Neural cell (in vitro differentiated cells): Measurements from ENCODE around the gene CPE. TPM values are rescaled to one million over a fixed set of nuclear protein-coding genes. Genes with fewer than 3 reads are reported as not detected.

Source experiments
- H2AFZ ChIP-seq: fragments of 200-600, 300-800 bp; sonication (generic), shearing (Covaris generic); 2 replicates; pipeline ENCODE4 v1.6.0; 2014; ENCODE audit warnings: low read depth, mild to moderate bottlenecking, antibody characterized with exemption, low read length, moderate library complexity
- H3F3A ChIP-seq: fragments of 200-600 bp; shearing (Covaris generic); 2 replicates; pipeline ENCODE4 v1.6.1; 2016; ENCODE audit warnings: mild to moderate bottlenecking, moderate library complexity, mixed read lengths, antibody characterized with exemption, low read length; ENCODE audit not compliant: insufficient read depth, poor library complexity, severe bottlenecking
- H3K27ac ChIP-seq: fragments of 200-600, 300-800 bp; sonication (generic), shearing (Covaris generic); 2 replicates; pipeline ENCODE4 v1.5.1; 2014; ENCODE audit warnings: mild to moderate bottlenecking, low read length, moderate library complexity
- H3K27me3 ChIP-seq: fragments of 300-800, 200-600 bp; sonication (generic), shearing (Covaris generic); 2 replicates; pipeline ENCODE4 v1.6.0; 2014; ENCODE audit warnings: mild to moderate bottlenecking, low read depth, low read length, moderate library complexity; ENCODE audit not compliant: insufficient read depth
- H3K36me3 ChIP-seq: fragments of 300-800, 200-600 bp; sonication (generic), shearing (Covaris generic); 2 replicates; pipeline ENCODE4 v1.5.1; 2014; ENCODE audit warnings: mild to moderate bottlenecking, antibody characterized with exemption, low read length, moderate library complexity; ENCODE audit not compliant: insufficient read depth
- H3K4me2 ChIP-seq: fragments of 300-800, 200-600 bp; sonication (generic), shearing (Covaris generic); 2 replicates; pipeline ENCODE4 v1.6.0; 2014; ENCODE audit warnings: mild to moderate bottlenecking, low read length
- H3K4me3 ChIP-seq: fragments of 300-800, 200-600 bp; sonication (generic), shearing (Covaris generic); 2 replicates; pipeline ENCODE4 v1.5.1; 2014; ENCODE audit warnings: mild to moderate bottlenecking, low read length, moderate library complexity
- H3K79me2 ChIP-seq: fragments of 200-600 bp; shearing (Covaris generic); replicated peaks from 2 replicates; pipeline ENCODE4 v1.6.0; 2014; ENCODE audit warnings: mild to moderate bottlenecking, low read length, moderate library complexity; ENCODE audit not compliant: insufficient read depth
- H3K9ac ChIP-seq: fragments of 300-800, 200-600 bp; sonication (generic), shearing (Covaris generic); 2 replicates; pipeline ENCODE4 v1.6.1; 2016; ENCODE audit warnings: mild to moderate bottlenecking, low read length, mixed read lengths
- H3K9me2 ChIP-seq: fragments of 200-600 bp; shearing (Covaris generic); 2 replicates; pipeline ENCODE4 v1.6.1; 2016; ENCODE audit warnings: mild to moderate bottlenecking, low read length, mixed read lengths; ENCODE audit not compliant: insufficient read depth
- H3K9me3 ChIP-seq: fragments of 200-600, 300-800 bp; sonication (generic), shearing (Covaris generic); 2 replicates; pipeline ENCODE4 v1.6.1; 2016; ENCODE audit warnings: mild to moderate bottlenecking, mixed run types, low read length, moderate library complexity, mixed read lengths
- H4K20me1 ChIP-seq: fragments of 200-600 bp; shearing (Covaris generic); 2 replicates; pipeline ENCODE4 v1.6.1; 2016; ENCODE audit warnings: mild to moderate bottlenecking, mixed run types; ENCODE audit not compliant: insufficient read depth
- EP300 ChIP-seq: fragments of 450-650 bp; conservative IDR thresholded peaks from 2 replicates; pipeline ENCODE4 v1.6.1; 2014; ENCODE audit warnings: antibody characterized with exemption, mild to moderate bottlenecking, moderate library complexity; ENCODE audit not compliant: poor library complexity, severe bottlenecking
- EZH2 ChIP-seq: fragments of 200-600, 300-800 bp; shearing (Covaris generic), sonication (generic); IDR thresholded peaks from 2 replicates; pipeline ENCODE4 v1.6.1; 2014; ENCODE audit warnings: antibody characterized with exemption, low read length, borderline replicate concordance, mild to moderate bottlenecking; ENCODE audit not compliant: insufficient read depth, poor library complexity, severe bottlenecking
- MXI1 ChIP-seq: fragments of 450-650 bp; conservative IDR thresholded peaks from 2 replicates; pipeline ENCODE4 v1.6.1; 2014; ENCODE audit warnings: antibody characterized with exemption, mild to moderate bottlenecking; ENCODE audit not compliant: poor library complexity, severe bottlenecking
- POLR2AphosphoS5 ChIP-seq: IDR thresholded peaks from 2 replicates; pipeline ENCODE4 v1.6.1; 2012
- RAD21 ChIP-seq: fragments of 450-650 bp; conservative IDR thresholded peaks from 2 replicates; pipeline ENCODE4 v1.6.1; 2014; ENCODE audit warnings: antibody characterized with exemption, mild to moderate bottlenecking, moderate library complexity
- REST ChIP-seq: IDR thresholded peaks from 2 replicates; pipeline ENCODE4 v1.6.1; 2012; ENCODE audit warnings: borderline replicate concordance
- SMC3 ChIP-seq: fragments of 450-650 bp; conservative IDR thresholded peaks from 2 replicates; pipeline ENCODE4 v1.6.1; 2014; ENCODE audit warnings: antibody characterized with exemption, mild to moderate bottlenecking, moderate library complexity; ENCODE audit not compliant: poor library complexity
- TAF1 ChIP-seq: IDR thresholded peaks from 2 replicates; pipeline ENCODE4 v1.6.1; 2012; ENCODE audit warnings: low read depth
- polyA plus RNA-seq: library from polyadenylated mRNA; depleted of rRNA; stranded (reverse); fragments of >200 nt; gene quantifications from 2 replicates; pipeline ENCODE4 v1.2.3, GENCODE V29; 2014
- TF ChIP-seq, protein P1 (sequence below): fragments of 450-650 bp; IDR thresholded peaks from 2 replicates; pipeline ENCODE4 v1.5.1; 2014; ENCODE audit warnings: antibody characterized with exemption, mild to moderate bottlenecking, moderate library complexity; ENCODE audit not compliant: poor library complexity, severe bottlenecking

Gene CPE
- polyA plus RNA-seq, 1 donor from 2014 or later: 678 TPM

DNA sequence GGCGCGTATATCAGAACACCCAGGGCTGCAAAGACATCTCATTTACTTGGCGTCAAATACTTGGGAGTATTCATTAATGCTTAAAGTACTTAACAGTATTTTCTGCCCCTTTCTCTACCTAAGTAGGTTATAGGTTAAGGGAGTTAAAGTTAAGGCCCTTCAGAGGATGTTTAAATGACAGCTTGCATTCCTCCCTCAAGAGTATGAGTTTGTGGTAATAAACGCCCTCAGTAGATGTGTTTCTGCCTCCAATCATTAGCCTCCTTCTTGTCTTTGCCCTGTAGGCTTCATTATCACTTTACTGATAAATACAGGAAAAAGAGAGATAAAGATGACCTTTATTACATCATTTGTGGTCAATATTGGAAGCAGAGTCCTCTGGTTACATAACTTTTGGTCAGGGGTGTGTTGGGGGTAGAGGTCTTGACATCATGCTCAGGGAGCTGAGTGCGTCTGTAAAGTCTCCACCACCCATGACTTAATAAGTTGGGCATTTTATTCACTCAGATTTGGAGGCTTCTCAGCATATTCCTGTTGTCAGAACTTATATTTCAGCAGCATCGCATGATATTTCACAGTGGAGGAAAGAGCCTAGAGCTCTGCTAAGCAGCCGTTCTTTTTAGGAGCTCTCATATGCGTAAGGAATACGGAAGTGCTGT lies 145.9 kb downstream of the CPE start:
- no peak overlapping the region for H3K9ac ChIP-seq
- no peaks in the 10 kb centered on the region for H3K27me3 ChIP-seq
- H3K27ac ChIP-seq: no peak overlapping the region
- no peaks in the 10 kb centered on the region for H3F3A ChIP-seq
- no peaks in the 10 kb centered on the region for H4K20me1 ChIP-seq
- H3K9me2 ChIP-seq: no peaks in the 10 kb centered on the region
- no peak overlapping the region for H3K4me3 ChIP-seq
- no peak overlapping the region for H3K4me2 ChIP-seq
- no peaks in the 10 kb centered on the region for H3K79me2 ChIP-seq
- H3K36me3 ChIP-seq: no peaks in the 10 kb centered on the region
- H2AFZ ChIP-seq: no peak overlapping the region
- TF ChIP-seq REST (no peak), MXI1 (no peak), EZH2 (no peak), RAD21 (no peak), SMC3 (no peak), TAF1 (no peak), EP300 (no peak), POLR2AphosphoS5 (no peak)
- TF ChIP-seq, protein P1, sequence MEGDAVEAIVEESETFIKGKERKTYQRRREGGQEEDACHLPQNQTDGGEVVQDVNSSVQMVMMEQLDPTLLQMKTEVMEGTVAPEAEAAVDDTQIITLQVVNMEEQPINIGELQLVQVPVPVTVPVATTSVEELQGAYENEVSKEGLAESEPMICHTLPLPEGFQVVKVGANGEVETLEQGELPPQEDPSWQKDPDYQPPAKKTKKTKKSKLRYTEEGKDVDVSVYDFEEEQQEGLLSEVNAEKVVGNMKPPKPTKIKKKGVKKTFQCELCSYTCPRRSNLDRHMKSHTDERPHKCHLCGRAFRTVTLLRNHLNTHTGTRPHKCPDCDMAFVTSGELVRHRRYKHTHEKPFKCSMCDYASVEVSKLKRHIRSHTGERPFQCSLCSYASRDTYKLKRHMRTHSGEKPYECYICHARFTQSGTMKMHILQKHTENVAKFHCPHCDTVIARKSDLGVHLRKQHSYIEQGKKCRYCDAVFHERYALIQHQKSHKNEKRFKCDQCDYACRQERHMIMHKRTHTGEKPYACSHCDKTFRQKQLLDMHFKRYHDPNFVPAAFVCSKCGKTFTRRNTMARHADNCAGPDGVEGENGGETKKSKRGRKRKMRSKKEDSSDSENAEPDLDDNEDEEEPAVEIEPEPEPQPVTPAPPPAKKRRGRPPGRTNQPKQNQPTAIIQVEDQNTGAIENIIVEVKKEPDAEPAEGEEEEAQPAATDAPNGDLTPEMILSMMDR: no peak
- H3K9me3 ChIP-seq: no peaks in the 10 kb centered on the region

DNA sequence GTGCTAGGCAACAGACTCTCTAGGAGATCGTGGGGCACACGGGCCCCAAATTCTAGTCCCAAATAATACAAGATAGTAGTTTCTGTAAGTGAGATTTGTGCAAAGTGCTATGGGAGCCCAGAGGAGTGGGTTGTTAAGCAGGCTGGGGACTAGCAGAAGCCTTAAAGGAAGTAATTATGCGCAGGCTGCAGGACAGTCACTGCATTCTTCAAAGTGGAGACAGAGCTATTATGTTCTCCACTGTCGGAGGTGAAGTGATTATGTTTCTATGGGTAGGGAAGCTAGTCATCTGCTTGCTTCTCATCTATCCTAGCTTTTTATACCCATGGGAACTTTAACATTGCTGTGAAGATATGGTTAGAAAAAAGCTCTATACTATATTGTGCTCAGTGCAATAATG lies 154.2 kb downstream of the CPE start:
- no peaks in the 10 kb centered on the region for H3K9me2 ChIP-seq
- no peaks in the 10 kb centered on the region for H3K9me3 ChIP-seq
- no peaks in the 10 kb centered on the region for H3K79me2 ChIP-seq
- no peaks in the 10 kb centered on the region for H4K20me1 ChIP-seq
- TF ChIP-seq, protein P1: no peak
- TF ChIP-seq EZH2 (no peak), RAD21 (no peak), REST (no peak), POLR2AphosphoS5 (no peak), MXI1 (no peak), SMC3 (no peak), EP300 (no peak), TAF1 (no peak)
- no peak overlapping the region for H3K27ac ChIP-seq
- H2AFZ ChIP-seq: no peak overlapping the region
- no peaks in the 10 kb centered on the region for H3K27me3 ChIP-seq
- no peaks in the 10 kb centered on the region for H3F3A ChIP-seq
- H3K4me3 ChIP-seq: no peak overlapping the region
- H3K9ac ChIP-seq: no peak overlapping the region
- H3K4me2 ChIP-seq: no peak overlapping the region
- no peaks in the 10 kb centered on the region for H3K36me3 ChIP-seq
